AG10803 (cell line): Measurements from ENCODE around the gene RRP8.

ENCODE experiments used
- DNase-seq: peaks from one replicate; pipeline ENCODE4 v3.0.0; 2010; ENCODE audit warnings: low read depth
- H3K4me3 ChIP-seq: 2 replicates; pipeline ENCODE4 v1.5.1; 2011; ENCODE audit warnings: mild to moderate bottlenecking, low read length, control low read depth
- TF ChIP-seq, protein P1 (sequence below): conservative IDR thresholded peaks from 2 replicates; pipeline ENCODE4 v1.5.1; 2011; ENCODE audit warnings: mild to moderate bottlenecking, low read length, control low read depth, inconsistent platforms

The RRP8 gene

GRCh38 chr11:6599449-6599848 is 4.0 kb downstream of the RRP8 start:
- DNase-seq: no peak
- H3K4me3 ChIP-seq: no peak overlapping the region
- TF ChIP-seq, protein P1, sequence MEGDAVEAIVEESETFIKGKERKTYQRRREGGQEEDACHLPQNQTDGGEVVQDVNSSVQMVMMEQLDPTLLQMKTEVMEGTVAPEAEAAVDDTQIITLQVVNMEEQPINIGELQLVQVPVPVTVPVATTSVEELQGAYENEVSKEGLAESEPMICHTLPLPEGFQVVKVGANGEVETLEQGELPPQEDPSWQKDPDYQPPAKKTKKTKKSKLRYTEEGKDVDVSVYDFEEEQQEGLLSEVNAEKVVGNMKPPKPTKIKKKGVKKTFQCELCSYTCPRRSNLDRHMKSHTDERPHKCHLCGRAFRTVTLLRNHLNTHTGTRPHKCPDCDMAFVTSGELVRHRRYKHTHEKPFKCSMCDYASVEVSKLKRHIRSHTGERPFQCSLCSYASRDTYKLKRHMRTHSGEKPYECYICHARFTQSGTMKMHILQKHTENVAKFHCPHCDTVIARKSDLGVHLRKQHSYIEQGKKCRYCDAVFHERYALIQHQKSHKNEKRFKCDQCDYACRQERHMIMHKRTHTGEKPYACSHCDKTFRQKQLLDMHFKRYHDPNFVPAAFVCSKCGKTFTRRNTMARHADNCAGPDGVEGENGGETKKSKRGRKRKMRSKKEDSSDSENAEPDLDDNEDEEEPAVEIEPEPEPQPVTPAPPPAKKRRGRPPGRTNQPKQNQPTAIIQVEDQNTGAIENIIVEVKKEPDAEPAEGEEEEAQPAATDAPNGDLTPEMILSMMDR: no peak

DNA sequence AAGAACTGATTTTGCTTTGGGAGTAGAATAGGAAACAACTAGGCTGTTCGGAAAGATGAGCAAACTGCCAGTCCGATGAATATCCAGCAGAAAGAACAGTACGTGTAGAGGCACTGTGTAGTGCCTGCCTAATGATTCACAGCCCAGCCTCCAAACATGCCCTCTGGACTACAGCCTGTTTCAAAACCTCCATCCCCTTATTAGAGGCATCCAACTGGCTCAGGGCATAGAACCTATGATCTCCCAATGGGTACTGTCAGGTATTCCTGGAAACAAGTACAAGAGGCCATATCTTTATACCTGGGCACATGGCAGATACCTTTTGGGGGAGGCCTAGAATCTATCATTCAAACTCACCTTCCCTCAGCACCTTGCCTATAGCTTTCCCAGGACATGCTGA is 4.9 kb downstream of the RRP8 start:
- TF ChIP-seq, protein P1: no peak
- no peak for DNase-seq
- H3K4me3 ChIP-seq: no peak overlapping the region

- DNase-seq: no peak
- TF ChIP-seq, protein P1: no peak
These were observed 7.1 kb downstream of the RRP8 start for GRCh38 chr11:6596239-6596877.

GRCh38 chr11:6594142-6594768 is 9.2 kb downstream of the RRP8 start:
- DNase-seq: no peak

More at GRCh38 chr11:6596239-6596877, 7.1 kb downstream of the RRP8 start:
- no peak overlapping the region for H3K4me3 ChIP-seq

GRCh38 chr11:6588018-6588417 is 15.4 kb downstream of the RRP8 start:
- TF ChIP-seq, protein P1: no peak
- H3K4me3 ChIP-seq: no peak overlapping the region
- no peak for DNase-seq

More at GRCh38 chr11:6594142-6594768, 9.2 kb downstream of the RRP8 start:
- no peak overlapping the region for H3K4me3 ChIP-seq
- TF ChIP-seq, protein P1: 0 out of 2 replicates have a peak, but pooled peaks have one; percentile 6

DNA sequence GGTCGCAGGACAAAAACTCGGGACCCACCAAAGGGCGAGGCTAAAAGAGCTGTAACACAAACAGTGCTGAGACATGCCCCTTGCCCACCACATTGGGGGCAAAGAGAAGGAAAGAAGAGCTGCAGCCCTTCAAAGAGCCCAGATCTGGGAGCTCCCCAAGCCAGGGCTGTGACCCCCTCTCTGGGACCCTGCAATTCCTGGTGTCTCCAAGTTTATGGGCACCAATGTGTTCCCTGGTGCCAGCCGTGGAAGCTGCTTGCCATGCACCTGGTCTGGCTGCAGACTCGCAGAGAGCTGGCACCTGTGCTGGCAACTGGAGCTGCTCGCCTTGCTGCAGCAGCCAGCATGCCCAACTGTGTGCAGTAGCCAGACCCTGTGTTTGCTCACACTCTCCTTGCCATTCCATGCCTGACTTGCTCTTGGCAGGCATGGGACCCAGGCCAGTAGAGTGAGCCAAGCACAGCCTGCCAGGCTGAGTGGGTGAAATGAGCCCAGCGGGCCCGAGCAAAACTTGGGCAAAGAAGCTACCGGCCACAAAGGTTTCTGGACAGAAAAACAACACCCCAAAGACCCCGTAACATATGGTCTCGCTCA is 16.0 kb downstream of the RRP8 start:
- no peak for DNase-seq
- TF ChIP-seq, protein P1: no peak
- H3K4me3 ChIP-seq: no peak overlapping the region
